Esophagus muscularis mucosa (tissue), 4 donors: ENCODE results near the gene UFC1. TPM values are rescaled to one million over a fixed set of nuclear protein-coding genes. Genes with fewer than 3 reads are reported as not detected.
A peak's percentile ranks its signal among the peaks of the same experiment; 100 is the strongest.

Source experiments
- DNase-seq: peaks from one replicate; pipeline ENCODE4 v3.0.0-alpha.2; 2017; ENCODE audit errors: extremely low spot score
- H3K27ac ChIP-seq, 4 donors: fragments of 200-600 bp; sonication (generic); replicated peaks in 1 of 4; 1 replicate in 3 of 4; 2 replicates in 1 of 4; pipeline ENCODE4 v1.5.1; 2016 to 2019; ENCODE audit warnings: mild to moderate bottlenecking in 1 of 4
- H3K27me3 ChIP-seq, 4 donors: fragments of 200-600 bp; sonication (generic); one replicate each; pipeline versions ENCODE4 v1.5.1 to v1.6.0; 2016 to 2019
- H3K36me3 ChIP-seq, 4 donors: fragments of 200-600 bp; sonication (generic); one replicate each; pipeline ENCODE4 v1.5.1; 2016 to 2019
- H3K4me1 ChIP-seq, 4 donors: fragments of 200-600 bp; sonication (generic); one replicate each; pipeline ENCODE4 v1.5.1; 2016 to 2019
- H3K4me3 ChIP-seq, 4 donors: fragments of 200-600 bp; sonication (generic); 1 replicate in 2 of 4; 2 replicates in 2 of 4; pipeline ENCODE4 v1.5.1; 2016 to 2019; ENCODE audit warnings: mild to moderate bottlenecking in 4 of 4, moderate library complexity in 1 of 4
- H3K9me3 ChIP-seq, 4 donors: fragments of 200-600 bp; sonication (generic); 1 replicate in 3 of 4; 2 replicates in 1 of 4; pipeline ENCODE4 v1.5.1; 2016 to 2019
- EP300 ChIP-seq: sonication (generic); formaldehyde crosslinking; IDR thresholded peaks from one replicate; pipeline ENCODE4 v1.6.1; 2017; ENCODE audit warnings: antibody characterized with exemption
- POLR2A ChIP-seq: fragments of 450-650 bp; IDR thresholded peaks from one replicate; pipeline ENCODE4 v1.6.1; 2017; ENCODE audit warnings: antibody characterized with exemption, moderate library complexity, mild to moderate bottlenecking, low read depth
- POLR2AphosphoS5 ChIP-seq, 2 donors: sonication (generic); formaldehyde crosslinking; IDR thresholded peaks; one replicate each; pipeline ENCODE4 v1.6.1; 2017; ENCODE audit warnings: antibody characterized with exemption in 2 of 2
- WGBS: methylation state at CpG from one replicate; pipeline ENCODE4 v1.1.5; 2018; 5-methylcytosine and 5-hydroxymethylcytosine counted together
- intact Hi-C: fragments of 100-400 bp; cut with DNase I; formaldehyde crosslinking; loops from one replicate; pipeline ENCODE4 v1.15.1; 2023
- total RNA-seq, 4 donors: library from RNA; depleted of rRNA; stranded (reverse); fragments of >200 nt; gene quantifications; one replicate each; pipeline versions ENCODE4 v1.1.0 to v1.2.1, GENCODE V29; 2016
- TF ChIP-seq, protein P1 (sequence below), 3 experiments: fragments of 200-600 bp in 2 of 3; fragments of 450-650 bp in 1 of 3; sonication (generic) in 2 of 3; IDR thresholded peaks; one replicate each; pipeline ENCODE4 v1.5.1; 2017 to 2019; ENCODE audit warnings: antibody characterized with exemption in 3 of 3, mild to moderate bottlenecking in 2 of 3, moderate library complexity in 1 of 3

Gene UFC1
- total RNA-seq, 4 donors from 2014 or later = 62.8 to 86.1 (median 71.6) TPM

DNA sequence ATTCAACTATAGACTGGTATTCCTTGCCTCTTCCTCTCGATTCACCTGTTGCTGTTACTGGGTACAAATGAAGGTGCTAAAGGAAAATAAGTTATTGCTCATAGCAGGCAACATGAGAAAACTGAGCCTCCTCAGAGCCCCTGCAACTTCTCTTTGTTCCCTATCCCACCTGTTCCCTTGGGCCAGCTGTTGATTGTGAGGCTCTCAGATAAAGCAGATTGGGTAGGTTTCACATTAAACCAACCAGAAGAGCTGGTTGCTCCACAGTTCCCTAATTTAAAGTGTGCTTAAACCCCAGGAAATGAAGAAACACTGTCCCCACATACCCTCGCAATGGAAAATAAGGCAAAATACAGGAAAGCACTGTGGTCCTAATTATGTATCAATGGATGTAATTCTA is 26.1 kb upstream of the UFC1 start:
- Histone ChIP-seq H3K27me3 (no peaks in the 10 kb centered on the region), H3K4me1 (peaks cover 26 to 57% (median 56%) of the 10 kb centered on the region in 4 donors), H3K36me3 (peaks cover 39 to 80% (median 52%) of the 10 kb centered on the region in 4 donors), H3K27ac (peak overlapping the region in 1 of 4 donors; percentile 15), H3K4me3 (no peak overlapping the region), H3K9me3 (no peaks in the 10 kb centered on the region)
- TF ChIP-seq POLR2AphosphoS5 (IDR thresholded peaks at IDR 0.05) (no peak), POLR2A (no peak), EP300 (no peak)
- TF ChIP-seq, protein P1, sequence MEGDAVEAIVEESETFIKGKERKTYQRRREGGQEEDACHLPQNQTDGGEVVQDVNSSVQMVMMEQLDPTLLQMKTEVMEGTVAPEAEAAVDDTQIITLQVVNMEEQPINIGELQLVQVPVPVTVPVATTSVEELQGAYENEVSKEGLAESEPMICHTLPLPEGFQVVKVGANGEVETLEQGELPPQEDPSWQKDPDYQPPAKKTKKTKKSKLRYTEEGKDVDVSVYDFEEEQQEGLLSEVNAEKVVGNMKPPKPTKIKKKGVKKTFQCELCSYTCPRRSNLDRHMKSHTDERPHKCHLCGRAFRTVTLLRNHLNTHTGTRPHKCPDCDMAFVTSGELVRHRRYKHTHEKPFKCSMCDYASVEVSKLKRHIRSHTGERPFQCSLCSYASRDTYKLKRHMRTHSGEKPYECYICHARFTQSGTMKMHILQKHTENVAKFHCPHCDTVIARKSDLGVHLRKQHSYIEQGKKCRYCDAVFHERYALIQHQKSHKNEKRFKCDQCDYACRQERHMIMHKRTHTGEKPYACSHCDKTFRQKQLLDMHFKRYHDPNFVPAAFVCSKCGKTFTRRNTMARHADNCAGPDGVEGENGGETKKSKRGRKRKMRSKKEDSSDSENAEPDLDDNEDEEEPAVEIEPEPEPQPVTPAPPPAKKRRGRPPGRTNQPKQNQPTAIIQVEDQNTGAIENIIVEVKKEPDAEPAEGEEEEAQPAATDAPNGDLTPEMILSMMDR (IDR thresholded peaks at IDR 0.05) = no peak
- no peak for DNase-seq
- 90% methylated on average over 2 of the region's 2 CpGs for WGBS
- intact Hi-C loops = no loop called here

DNA sequence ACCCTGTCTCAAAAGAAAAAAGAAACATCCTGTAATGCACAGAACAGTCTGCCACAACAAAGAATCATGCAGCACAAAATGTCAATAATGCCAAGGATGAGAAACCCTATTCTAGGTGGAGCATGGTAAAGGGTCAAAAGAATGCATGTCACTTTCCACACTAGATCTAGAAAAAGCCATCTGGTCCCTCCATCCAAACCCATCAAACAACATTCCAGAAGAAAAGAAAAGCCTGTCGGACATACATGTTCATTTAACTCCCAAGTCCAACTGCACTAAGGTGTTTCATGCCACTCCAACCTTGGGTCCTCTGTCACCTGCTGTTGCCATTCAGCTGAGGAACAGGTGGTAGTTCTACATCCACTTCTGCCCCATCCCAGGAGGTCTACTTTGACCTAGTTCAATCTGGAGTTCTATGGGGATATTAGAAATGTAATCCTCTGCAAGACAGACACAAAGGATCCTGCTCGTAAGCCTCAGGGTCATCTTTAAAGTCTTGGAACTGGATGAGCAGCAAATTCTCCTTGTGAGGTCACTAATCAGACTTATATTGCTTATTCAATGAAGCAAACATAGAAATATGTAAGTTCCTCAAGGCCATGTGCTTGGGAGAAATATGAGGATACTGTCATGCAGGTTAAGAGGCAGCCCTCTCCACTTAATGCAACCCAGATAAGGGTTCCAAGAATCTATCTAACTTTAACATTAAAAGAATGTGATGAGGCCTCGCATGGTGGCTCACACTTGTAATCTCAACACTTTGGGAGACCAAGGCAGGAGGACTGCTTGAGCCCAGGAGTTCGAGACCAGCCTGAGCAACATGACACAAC is 25.0 kb upstream of the UFC1 start:
- no peak for DNase-seq
- Histone ChIP-seq H3K27me3 (no peaks in the 10 kb centered on the region), H3K36me3 (peaks cover 28 to 68% (median 41%) of the 10 kb centered on the region in 4 donors), H3K4me3 (no peak overlapping the region), H3K9me3 (no peaks in the 10 kb centered on the region), H3K27ac (peak overlapping the region in 1 of 4 donors; percentile 7), H3K4me1 (peaks cover 30 to 63% (median 62%) of the 10 kb centered on the region in 4 donors)
- intact Hi-C loops = no loop called here
- TF ChIP-seq POLR2A (no peak), POLR2AphosphoS5 (IDR thresholded peaks at IDR 0.05) (no peak), EP300 (no peak)
- TF ChIP-seq, protein P1 (IDR thresholded peaks at IDR 0.05) = no peak
- WGBS = 88% methylated on average over 4 of the region's 4 CpGs

DNA sequence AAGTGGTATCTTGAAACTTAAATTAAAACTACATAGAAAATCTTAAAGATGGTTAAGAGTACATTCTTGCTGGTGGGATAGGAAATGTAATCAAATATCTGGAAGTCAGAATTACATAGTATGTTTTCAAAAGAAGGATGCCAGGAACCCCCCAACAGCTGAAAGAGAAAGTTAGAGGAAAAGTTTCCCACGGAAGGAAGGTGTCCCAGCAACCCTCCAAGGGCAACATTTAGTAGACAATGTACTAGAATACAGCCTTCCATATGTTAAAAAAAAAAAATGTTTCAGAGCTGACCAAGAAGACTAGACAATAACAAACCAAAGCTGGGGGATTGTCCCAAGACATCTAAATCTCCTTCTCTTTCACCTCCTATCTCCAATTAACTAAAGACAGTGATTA is 23.5 kb upstream of the UFC1 start:
- Histone ChIP-seq H3K27me3 (no peaks in the 10 kb centered on the region), H3K36me3 (peaks cover 21 to 53% (median 30%) of the 10 kb centered on the region in 4 donors), H3K27ac (peak overlapping the region in 1 of 4 donors; percentile 96), H3K4me1 (peaks cover 38 to 76% (median 72%) of the 10 kb centered on the region in 4 donors), H3K9me3 (no peaks in the 10 kb centered on the region), H3K4me3 (no peak overlapping the region)
- DNase-seq = no peak
- TF ChIP-seq POLR2AphosphoS5 (IDR thresholded peaks at IDR 0.05) = no peak
- TF ChIP-seq POLR2A = no peak
- no peak for TF ChIP-seq EP300
- TF ChIP-seq, protein P1 (IDR thresholded peaks at IDR 0.05) = no peak
- intact Hi-C loops = no loop called here
- WGBS = 36% methylated on average over 1 of the region's 1 CpG

DNA sequence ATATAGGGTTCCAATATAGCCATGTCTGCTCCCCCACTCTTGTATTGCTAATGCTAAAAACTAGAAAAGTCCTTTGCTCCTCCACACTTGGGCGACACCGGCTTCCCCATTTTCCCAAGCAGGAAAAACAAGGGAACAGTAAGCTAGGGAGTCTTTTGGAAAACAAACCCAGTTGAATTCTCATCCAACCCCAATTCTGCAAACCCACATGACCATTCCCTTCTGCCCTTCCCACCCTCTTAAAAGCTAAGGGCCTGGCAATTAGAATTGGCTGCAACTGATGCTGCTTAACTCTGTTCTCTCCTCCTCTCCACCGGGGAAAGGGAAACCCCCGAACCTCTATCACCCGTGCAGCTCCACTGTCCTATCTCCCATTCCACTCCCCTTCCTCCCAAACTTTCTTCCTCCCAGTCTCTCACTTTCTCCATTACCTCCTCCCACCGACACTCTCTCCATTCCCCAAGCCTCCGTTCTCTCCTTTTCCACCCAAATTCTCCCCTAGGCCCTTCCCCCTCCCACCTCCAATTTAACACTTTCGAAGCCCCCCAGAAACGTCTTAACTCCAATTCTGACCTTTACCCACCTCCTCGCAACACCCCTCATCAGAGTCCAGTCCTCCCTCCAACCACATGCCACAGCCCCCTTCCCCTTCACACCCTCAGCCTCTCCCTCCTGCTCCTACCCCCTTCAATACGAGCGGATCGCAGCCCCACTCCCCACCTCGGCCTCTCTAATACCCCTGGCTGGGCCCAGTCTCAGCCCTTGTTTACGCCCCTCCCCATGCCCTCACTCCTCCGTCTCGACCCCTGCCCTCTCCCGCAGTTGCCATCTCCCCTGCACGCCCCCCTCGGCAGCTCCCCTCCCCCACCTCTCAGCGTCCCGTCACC is 22.0 kb upstream of the UFC1 start:
- H3K9me3 ChIP-seq = no peaks in the 10 kb centered on the region
- peaks cover 13 to 39% (median 24%) of the 10 kb centered on the region in 4 donors for H3K36me3 ChIP-seq
- H3K27ac ChIP-seq = peak overlapping the region; percentile 93 to 96 (median 96)
- H3K4me1 ChIP-seq = peaks cover 38 to 68% (median 68%) of the 10 kb centered on the region in 4 donors
- intact Hi-C loops = loop anchor here (2.0 kb wide), 1 partner anchor 23 kb away; no protein-coding TSS in a partner anchor
- no peaks in the 10 kb centered on the region for H3K27me3 ChIP-seq
- WGBS = 2% methylated on average over 22 of the region's 22 CpGs
- peak overlapping the region; percentile 72 to 84 (median 81) for H3K4me3 ChIP-seq
- no peak for DNase-seq
- no peak for TF ChIP-seq EP300
- TF ChIP-seq POLR2AphosphoS5 (IDR thresholded peaks at IDR 0.05) = peak in 1 of 2 donors; percentile 10
